Left renal pelvis (tissue), 4 donors: ENCODE results near the gene RRP8. TPM values are rescaled to one million over a fixed set of nuclear protein-coding genes. Genes with fewer than 3 reads are reported as not detected.

ENCODE experiments used
- DNase-seq, 4 donors: peaks; one replicate each; pipeline ENCODE4 v3.0.0-alpha.2; 2013; ENCODE audit warnings: low read depth in 4 of 4, low spot score in 3 of 4
- polyA plus RNA-seq, 4 donors: library from polyadenylated mRNA; unstranded; fragments of 120-200 nt; gene quantifications; one replicate each; pipeline ENCODE4 v1.2.1, GENCODE V29; 2013; ENCODE audit not compliant: insufficient read length in 4 of 4

Gene RRP8
- polyA plus RNA-seq, 4 donors = 19.2 to 24.9 (median 19.9) TPM

- no peak for DNase-seq
These were observed 31.2 kb downstream of the RRP8 start for GRCh38 chr11:6572215-6572614.

GRCh38 chr11:6571434-6572008 is 31.9 kb downstream of the RRP8 start:
- DNase-seq = no peak

GRCh38 chr11:6570691-6571427 is 32.6 kb downstream of the RRP8 start:
- DNase-seq = no peak

- no peak for DNase-seq
These were observed 33.7 kb downstream of the RRP8 start for GRCh38 chr11:6569706-6570105.

GRCh38 chr11:6568191-6568918 is 35.1 kb downstream of the RRP8 start:
- DNase-seq = peak; percentile 32 to 45 (median 37)

- DNase-seq = no peak
These were observed 36.1 kb downstream of the RRP8 start for GRCh38 chr11:6567371-6567745.

GRCh38 chr11:6566704-6567370 is 36.6 kb downstream of the RRP8 start:
- no peak for DNase-seq

- no peak for DNase-seq
These were observed 37.3 kb downstream of the RRP8 start for GRCh38 chr11:6565988-6566703.

GRCh38 chr11:6565325-6565724 is 38.1 kb downstream of the RRP8 start:
- no peak for DNase-seq

- no peak for DNase-seq
These were observed 39.7 kb downstream of the RRP8 start for GRCh38 chr11:6563667-6564066.

GRCh38 chr11:6563121-6563619 is 40.2 kb downstream of the RRP8 start:
- DNase-seq = no peak

GRCh38 chr11:6561288-6561687 is 42.1 kb downstream of the RRP8 start:
- DNase-seq = no peak

- no peak for DNase-seq
These were observed 44.0 kb downstream of the RRP8 start for GRCh38 chr11:6559369-6559768.

- no peak for DNase-seq
These were observed 45.4 kb downstream of the RRP8 start for GRCh38 chr11:6557761-6558674.

- DNase-seq = no peak
These were observed 46.4 kb downstream of the RRP8 start for GRCh38 chr11:6557063-6557462.

GRCh38 chr11:6556139-6556949 is 47.1 kb downstream of the RRP8 start:
- peak in 1 of 4 donors; percentile 20 for DNase-seq

GRCh38 chr11:6554828-6555706 is 48.3 kb downstream of the RRP8 start:
- no peak for DNase-seq

- no peak for DNase-seq
These were observed 49.8 kb downstream of the RRP8 start for GRCh38 chr11:6553634-6554033.
